GM18870 (cell line): ENCODE data around the gene FAM171A1.
"Not testable (repeated sequence)": the region's sequence is repeated elsewhere in the genome, so short reads cannot be mapped to it uniquely, and the experiment has no call there.

Experiments used
- ATAC-seq: cut with Tn5 transposase; IDR thresholded peaks from one replicate; pipeline ENCODE4 v1.9.1; 2021; ENCODE audit warnings: moderate library complexity; ENCODE audit not compliant: unreplicated experiment

FAM171A1 gene

GRCh38 chr10:15293862-15294842 is 76.9 kb downstream of the FAM171A1 start:
- ATAC-seq, result no peak

- no peak for ATAC-seq
Measured at GRCh38 chr10:15290671-15291070, 80.4 kb downstream of the FAM171A1 start.

GRCh38 chr10:15290150-15290549 is 80.9 kb downstream of the FAM171A1 start:
- no peak for ATAC-seq

- no peak for ATAC-seq
Measured at GRCh38 chr10:15280974-15281373, 90.1 kb downstream of the FAM171A1 start.

GRCh38 chr10:15280462-15280861 is 90.6 kb downstream of the FAM171A1 start:
- no peak for ATAC-seq

- ATAC-seq, result no peak
Measured at GRCh38 chr10:15279236-15279635, 91.9 kb downstream of the FAM171A1 start.

GRCh38 chr10:15278786-15279185 is 92.3 kb downstream of the FAM171A1 start:
- ATAC-seq, result no peak

- not testable (repeated sequence) for ATAC-seq
Measured at GRCh38 chr10:15276039-15276438, 95.0 kb downstream of the FAM171A1 start.

- not testable (repeated sequence) for ATAC-seq
Measured at GRCh38 chr10:15269838-15270237, 101.3 kb downstream of the FAM171A1 start.

GRCh38 chr10:15267496-15267895 is 103.6 kb downstream of the FAM171A1 start:
- no peak for ATAC-seq

GRCh38 chr10:15266117-15266516 is 105.0 kb downstream of the FAM171A1 start:
- ATAC-seq, result no peak

- no peak for ATAC-seq
Measured at GRCh38 chr10:15265558-15265957, 105.5 kb downstream of the FAM171A1 start.

- no peak for ATAC-seq
Measured at GRCh38 chr10:15265056-15265455, 106.0 kb downstream of the FAM171A1 start.

GRCh38 chr10:15263657-15264323 is 107.3 kb downstream of the FAM171A1 start:
- ATAC-seq, result no peak

GRCh38 chr10:15262036-15262713 is 108.9 kb downstream of the FAM171A1 start:
- ATAC-seq, result no peak

GRCh38 chr10:15259136-15259535 is 112.0 kb downstream of the FAM171A1 start:
- ATAC-seq, result no peak

- no peak for ATAC-seq
Measured at GRCh38 chr10:15258255-15258654, 112.8 kb downstream of the FAM171A1 start.

- no peak for ATAC-seq
Measured at GRCh38 chr10:15255961-15256360, 115.1 kb downstream of the FAM171A1 start.

GRCh38 chr10:15254808-15255648 is 116.1 kb downstream of the FAM171A1 start:
- ATAC-seq, result no peak
